ENCODE results near the gene NUP93. TPM values are rescaled to one million over a fixed set of nuclear protein-coding genes. Genes with fewer than 3 reads are reported as not detected.
A peak's percentile ranks its signal among the peaks of the same experiment; 100 is the strongest.

Gene NUP93
- total and polyA plus RNA-seq, 2 donors from 2014 or later = 34.8 to 48.8 TPM

- H3K36me3 ChIP-seq (ENCODE audit: control insufficient read depth in 2 of 3, insufficient read depth in 3 of 3, low read length in 3 of 3) = peaks cover 0 to 2% (median 0%) of the 10 kb centered on the region in 3 donors
- no peak for TF ChIP-seq CTCF (IDR thresholded peaks at IDR 0.05; ENCODE audit: borderline replicate concordance, extremely low read depth, insufficient read depth)
Observed at GRCh38 chr16:56888806-56889205, 158.9 kb downstream of the NUP93 start.

GRCh38 chr16:56889206-56889605 is 159.3 kb downstream of the NUP93 start:
- Histone ChIP-seq H3K36me3 (ENCODE audit: control insufficient read depth in 2 of 3, insufficient read depth in 3 of 3, low read length in 3 of 3) (peaks cover 0 to 2% (median 0%) of the 10 kb centered on the region in 3 donors), H3K4me3 (ENCODE audit: low read length in 3 of 3) (no peak overlapping the region), H3K27ac (ENCODE audit: low read depth in 2 of 2, low read length in 2 of 2) (no peak overlapping the region), H3K9me3 (ENCODE audit: control insufficient read depth in 2 of 3, insufficient read depth in 1 of 3, low read length in 3 of 3) (no peaks in the 10 kb centered on the region), H3K4me1 (ENCODE audit: control insufficient read depth in 2 of 3, insufficient read depth in 2 of 3, low read depth in 1 of 3, low read length in 3 of 3) (no peaks in the 10 kb centered on the region), H3K9ac (ENCODE audit: low read length in 3 of 3) (no peak overlapping the region), H3K27me3 (ENCODE audit: control insufficient read depth, insufficient read depth, low read length) (no peaks in the 10 kb centered on the region)
- TF ChIP-seq CTCF (IDR thresholded peaks at IDR 0.05; ENCODE audit: borderline replicate concordance, extremely low read depth, insufficient read depth) = no peak
- DNase-seq (no peak), FAIRE-seq (no peak)
- intact Hi-C loops (cut with DNase I) = no loop called here

More at GRCh38 chr16:56888806-56889205, 158.9 kb downstream of the NUP93 start:
- intact Hi-C loops (cut with DNase I) = no loop called here
- no peak overlapping the region for H3K27ac ChIP-seq (ENCODE audit: low read depth in 2 of 2, low read length in 2 of 2)
- no peaks in the 10 kb centered on the region for H3K27me3 ChIP-seq (ENCODE audit: control insufficient read depth, insufficient read depth, low read length)
- H3K4me3 ChIP-seq (ENCODE audit: low read length in 3 of 3) = no peak overlapping the region
- H3K4me1 ChIP-seq (ENCODE audit: control insufficient read depth in 2 of 3, insufficient read depth in 2 of 3, low read depth in 1 of 3, low read length in 3 of 3) = no peaks in the 10 kb centered on the region
- no peak for FAIRE-seq
- DNase-seq = no peak
- H3K9me3 ChIP-seq (ENCODE audit: control insufficient read depth in 2 of 3, insufficient read depth in 1 of 3, low read length in 3 of 3) = no peaks in the 10 kb centered on the region
- no peak overlapping the region for H3K9ac ChIP-seq (ENCODE audit: low read length in 3 of 3)

GRCh38 chr16:56891685-56892084 is 161.8 kb downstream of the NUP93 start:
- TF ChIP-seq CTCF (IDR thresholded peaks at IDR 0.05; ENCODE audit: borderline replicate concordance, extremely low read depth, insufficient read depth) = no peak
- Histone ChIP-seq H3K9me3 (ENCODE audit: control insufficient read depth in 2 of 3, insufficient read depth in 1 of 3, low read length in 3 of 3) (no peaks in the 10 kb centered on the region), H3K36me3 (ENCODE audit: control insufficient read depth in 2 of 3, insufficient read depth in 3 of 3, low read length in 3 of 3) (no peaks in the 10 kb centered on the region), H3K4me3 (ENCODE audit: low read length in 3 of 3) (no peak overlapping the region), H3K4me1 (ENCODE audit: control insufficient read depth in 2 of 3, insufficient read depth in 2 of 3, low read depth in 1 of 3, low read length in 3 of 3) (no peaks in the 10 kb centered on the region), H3K27ac (ENCODE audit: low read depth in 2 of 2, low read length in 2 of 2) (no peak overlapping the region), H3K27me3 (ENCODE audit: control insufficient read depth, insufficient read depth, low read length) (no peaks in the 10 kb centered on the region), H3K9ac (ENCODE audit: low read length in 3 of 3) (no peak overlapping the region)
- no peak for FAIRE-seq
- intact Hi-C loops (cut with DNase I) = no loop called here
- DNase-seq = peak in 1 of 5 donors; percentile 66

- peak in 1 of 5 donors; percentile 65 for DNase-seq
Observed at GRCh38 chr16:56892705-56893104, 162.8 kb downstream of the NUP93 start.

More at GRCh38 chr16:56892705-56893104, 162.8 kb downstream of the NUP93 start:
- Histone ChIP-seq H3K4me1 (ENCODE audit: control insufficient read depth in 2 of 3, insufficient read depth in 2 of 3, low read depth in 1 of 3, low read length in 3 of 3) (no peaks in the 10 kb centered on the region), H3K9me3 (ENCODE audit: control insufficient read depth in 2 of 3, insufficient read depth in 1 of 3, low read length in 3 of 3) (no peaks in the 10 kb centered on the region), H3K27ac (ENCODE audit: low read depth in 2 of 2, low read length in 2 of 2) (no peak overlapping the region), H3K36me3 (ENCODE audit: control insufficient read depth in 2 of 3, insufficient read depth in 3 of 3, low read length in 3 of 3) (no peaks in the 10 kb centered on the region), H3K9ac (ENCODE audit: low read length in 3 of 3) (no peak overlapping the region), H3K4me3 (ENCODE audit: low read length in 3 of 3) (no peak overlapping the region), H3K27me3 (ENCODE audit: control insufficient read depth, insufficient read depth, low read length) (no peaks in the 10 kb centered on the region)
- TF ChIP-seq CTCF (IDR thresholded peaks at IDR 0.05; ENCODE audit: borderline replicate concordance, extremely low read depth, insufficient read depth) = no peak
- intact Hi-C loops (cut with DNase I) = no loop called here
- FAIRE-seq = no peak
